H9 (cell line): ENCODE data around the gene FNDC3B. TPM values are rescaled to one million over a fixed set of nuclear protein-coding genes. Genes with fewer than 3 reads are reported as not detected.

Experiments used
- DNase-seq: peaks from one replicate; pipeline ENCODE4 v3.0.0-alpha.2; 2017
- H2AFZ ChIP-seq: one replicate; pipeline ENCODE4 v1.6.1; 2013; ENCODE audit warnings: mild to moderate bottlenecking, low read length, control low read depth, moderate library complexity
- H2AK5ac ChIP-seq: 2 replicates; pipeline ENCODE4 v1.6.1; 2013; ENCODE audit warnings: low read length, control low read depth, mixed read lengths; ENCODE audit not compliant: insufficient read length
- H2BK120ac ChIP-seq: one replicate; pipeline ENCODE4 v1.6.1; 2013; ENCODE audit warnings: low read depth, mild to moderate bottlenecking, low read length, control low read depth, inconsistent platforms; ENCODE audit not compliant: poor library complexity, severe bottlenecking
- H2BK12ac ChIP-seq: 2 replicates; pipeline ENCODE4 v1.6.1; 2013; ENCODE audit warnings: low read length, control low read depth, mixed read lengths, low read depth; ENCODE audit not compliant: insufficient read length
- H2BK15ac ChIP-seq: 2 replicates; pipeline ENCODE4 v1.6.1; 2013; ENCODE audit warnings: low read depth, low read length, control low read depth
- H2BK20ac ChIP-seq: one replicate; pipeline ENCODE4 v1.6.1; 2013; ENCODE audit warnings: low read depth, mild to moderate bottlenecking, low read length, control low read depth, inconsistent platforms; ENCODE audit not compliant: poor library complexity, severe bottlenecking
- H2BK5ac ChIP-seq: 2 replicates; pipeline ENCODE4 v1.6.1; 2013; ENCODE audit warnings: low read length, control low read depth, mixed read lengths; ENCODE audit not compliant: insufficient read length
- H3K14ac ChIP-seq: 2 replicates; pipeline ENCODE4 v1.6.1; 2013; ENCODE audit warnings: low read length, control low read depth; ENCODE audit not compliant: insufficient read depth
- H3K18ac ChIP-seq: 2 replicates; pipeline ENCODE4 v1.6.1; 2013; ENCODE audit warnings: low read depth, mild to moderate bottlenecking, mixed read lengths, low read length, control low read depth; ENCODE audit not compliant: insufficient read length
- H3K23ac ChIP-seq: 2 replicates; pipeline ENCODE4 v1.6.1; 2013; ENCODE audit warnings: low read length, control low read depth, mixed read lengths, low read depth; ENCODE audit not compliant: insufficient read length
- H3K23me2 ChIP-seq: 2 replicates; pipeline ENCODE4 v1.6.1; 2013; ENCODE audit warnings: low read depth, mild to moderate bottlenecking, mixed read lengths, low read length, control low read depth; ENCODE audit not compliant: insufficient read length, poor library complexity, severe bottlenecking
- H3K27ac ChIP-seq: 2 replicates; pipeline ENCODE4 v1.5.1; 2013; ENCODE audit warnings: low read length, control low read depth, mixed read lengths, low read depth; ENCODE audit not compliant: insufficient read length
- H3K27me3 ChIP-seq: 2 replicates; pipeline ENCODE4 v1.6.1; 2013; ENCODE audit warnings: low read length, control low read depth, inconsistent platforms; ENCODE audit not compliant: insufficient read depth
- H3K4ac ChIP-seq: 2 replicates; pipeline ENCODE4 v1.6.1; 2013; ENCODE audit warnings: low read depth, mild to moderate bottlenecking, control low read depth, inconsistent platforms, low read length, moderate library complexity
- H3K4me1 ChIP-seq: 2 replicates; pipeline ENCODE4 v1.6.1; 2013; ENCODE audit warnings: low read length, control low read depth, inconsistent platforms; ENCODE audit not compliant: insufficient read depth
- H3K4me2 ChIP-seq: 2 replicates; pipeline ENCODE4 v1.6.1; 2013; ENCODE audit warnings: low read length, control low read depth, mixed read lengths; ENCODE audit not compliant: insufficient read length, insufficient read depth
- H3K56ac ChIP-seq: 2 replicates; pipeline ENCODE4 v1.6.1; 2013; ENCODE audit warnings: low read depth, mild to moderate bottlenecking, mixed read lengths, low read length, control low read depth; ENCODE audit not compliant: insufficient read length
- H3K79me1 ChIP-seq: 2 replicates; pipeline ENCODE4 v1.6.1; 2013; ENCODE audit warnings: low read depth, mild to moderate bottlenecking, moderate library complexity, low read length, control low read depth, inconsistent platforms; ENCODE audit not compliant: insufficient read depth, poor library complexity, severe bottlenecking
- H3K79me2 ChIP-seq: 2 replicates; pipeline ENCODE4 v1.6.1; 2013; ENCODE audit warnings: low read length, control low read depth, inconsistent platforms; ENCODE audit not compliant: insufficient read depth
- H3K9ac ChIP-seq: 2 replicates; pipeline ENCODE4 v1.6.1; 2013; ENCODE audit warnings: low read length, control low read depth, mixed read lengths; ENCODE audit not compliant: insufficient read length; ENCODE audit errors: extremely low read depth
- H3K9me3 ChIP-seq: one replicate; pipeline ENCODE4 v1.6.1; 2013; ENCODE audit warnings: low read depth, low read length, inconsistent platforms; ENCODE audit not compliant: control insufficient read depth
- H3T11ph ChIP-seq: one replicate; pipeline ENCODE4 v1.6.1; 2013; ENCODE audit warnings: mild to moderate bottlenecking, low read length, control low read depth, inconsistent platforms
- H4K20me1 ChIP-seq: one replicate; pipeline ENCODE4 v1.6.1; 2013; ENCODE audit not compliant: control insufficient read depth, insufficient read length, insufficient read depth
- H4K5ac ChIP-seq: 2 replicates; pipeline ENCODE4 v1.6.1; 2013; ENCODE audit warnings: low read depth, mild to moderate bottlenecking, mixed read lengths, low read length, control low read depth; ENCODE audit not compliant: insufficient read length
- H4K8ac ChIP-seq: replicated peaks from 2 replicates; pipeline ENCODE4 v1.6.1; 2013; ENCODE audit warnings: low read length, control low read depth, mixed read lengths, low read depth; ENCODE audit not compliant: insufficient read length
- H4K91ac ChIP-seq: 2 replicates; pipeline ENCODE4 v1.6.1; 2013; ENCODE audit warnings: low read depth, mild to moderate bottlenecking, moderate library complexity, mixed read lengths, low read length, control low read depth; ENCODE audit not compliant: insufficient read length
- H3K27ac Mint-ChIP-seq, 3 experiments: 2 replicates in 2 of 3; 3 replicates in 1 of 3; pipeline ENCODE4 v1.8.0; 2020 to 2021; ENCODE audit warnings: mixed read lengths in 3 of 3, mild to moderate bottlenecking in 1 of 3, moderate library complexity in 1 of 3
- H3K27me3 Mint-ChIP-seq: 2 replicates; pipeline ENCODE4 v1.8.0; 2021; ENCODE audit warnings: low read depth, mild to moderate bottlenecking, moderate library complexity, mixed read lengths
- H3K36me3 Mint-ChIP-seq, 3 experiments: 2 replicates in 2 of 3; 3 replicates in 1 of 3; pipeline ENCODE4 v1.8.0; 2020 to 2021; ENCODE audit warnings: low read depth in 3 of 3, mixed read lengths in 3 of 3; ENCODE audit not compliant: insufficient read depth in 1 of 3
- H3K4me1 Mint-ChIP-seq, 2 experiments: 2 replicates each; pipeline ENCODE4 v1.8.0; 2020; ENCODE audit warnings: mixed read lengths in 2 of 2
- H3K4me3 Mint-ChIP-seq, 2 experiments: 2 replicates in 1 of 2; 3 replicates in 1 of 2; pipeline ENCODE4 v1.8.0; 2020 to 2021; ENCODE audit warnings: mild to moderate bottlenecking in 2 of 2, mixed read lengths in 2 of 2, moderate library complexity in 1 of 2
- H3K9me3 Mint-ChIP-seq, 2 experiments: 2 replicates in 1 of 2; 3 replicates in 1 of 2; pipeline ENCODE4 v1.8.0; 2020; ENCODE audit warnings: mild to moderate bottlenecking in 2 of 2, mixed read lengths in 2 of 2, moderate library complexity in 1 of 2
- CTCF ChIP-seq: fragments of 200-600 bp; sonication (generic); conservative IDR thresholded peaks from 3 replicates; pipeline ENCODE4 v1.8.0; 2021; ENCODE audit warnings: antibody characterized with exemption, mild to moderate bottlenecking
- WGBS: extraction: QIAGEN DNeasy Blood & Tissue Kit; methylation state at CpG from one replicate; pipeline ENCODE4 v1.1.7; 2013; ENCODE audit warnings: missing lambda C conversion rate, low lambda C conversion rate, mixed read lengths; ENCODE audit not compliant: insufficient read length; ENCODE audit errors: extremely low coverage; 5-methylcytosine and 5-hydroxymethylcytosine counted together
- total RNA-seq: library from RNA; stranded (reverse); gene quantifications from 2 replicates; pipeline ENCODE4 v1.2.1, GENCODE V29; 2021

Gene FNDC3B
- total RNA-seq, 1 experiment from 2014 or later, result 43.8 TPM

- Histone ChIP-seq H3K9ac (no peak overlapping the region), H3K79me1 (no peaks in the 10 kb centered on the region), H3K27me3 (no peaks in the 10 kb centered on the region), H3K9me3 (no peaks in the 10 kb centered on the region), H4K91ac (no peak overlapping the region), H2BK120ac (no peak overlapping the region), H3K56ac (no peak overlapping the region), H2BK15ac (no peak overlapping the region), H4K5ac (no peak overlapping the region), H4K20me1 (no peaks in the 10 kb centered on the region), H2BK20ac (no peak overlapping the region), H2AK5ac (no peak overlapping the region), H3K4ac (no peak overlapping the region), H4K8ac (no peak overlapping the region), H2AFZ (no peak overlapping the region), H3K4me1 (peaks cover 4% of the 10 kb centered on the region), H3K79me2 (no peaks in the 10 kb centered on the region), H3K23ac (no peak overlapping the region), H3K23me2 (no peaks in the 10 kb centered on the region), H3K27ac (no peak overlapping the region), H3K18ac (no peak overlapping the region), H2BK5ac (no peak overlapping the region), H3K4me2 (no peak overlapping the region), H3T11ph (no peak overlapping the region), H3K14ac (no peak overlapping the region), H2BK12ac (no peak overlapping the region)
- Mint-ChIP-seq H3K9me3 (peaks cover 0 to under 1% of the 10 kb centered on the region in 2 experiments; a peak in 1 of 5 replicates), H3K4me3 (no peak overlapping the region), H3K27me3 (no peaks in the 10 kb centered on the region), H3K27ac (no peak overlapping the region), H3K36me3 (peaks cover 0 to 8% (median 5%) of the 10 kb centered on the region in 3 experiments; a peak in 4 of 7 replicates), H3K4me1 (peaks cover 19 to 20% of the 10 kb centered on the region in 2 experiments)
- WGBS, result no CpG with 5 or more reads among the region's 1 CpG
- no peak for TF ChIP-seq CTCF
- DNase-seq, result no peak
Measured at GRCh38 chr3:172249039-172249438, 209.7 kb downstream of the FNDC3B start.
